SK-N-SH treated with all-trans-retinoic acid at 6 μM for 48 hours (cell line): ENCODE results near the gene ABHD2.

Experiments used
- ISL1 ChIP-seq: fragments of 250-450 bp; sonication (Bioruptor Pico); IDR thresholded peaks from 2 replicates; pipeline ENCODE4 v2.1.2; 2022; ENCODE audit warnings: mild to moderate bottlenecking, moderate library complexity
- TCF4 ChIP-seq: fragments of 250-450 bp; sonication (Bioruptor Pico); IDR thresholded peaks from 2 replicates; pipeline ENCODE4 v1.8.0; 2021; ENCODE audit warnings: mild to moderate bottlenecking, moderate library complexity, borderline replicate concordance
- TOX ChIP-seq: fragments of 250-450 bp; sonication (Bioruptor Pico); IDR thresholded peaks from 2 replicates; pipeline ENCODE4 v1.8.0; 2021; ENCODE audit warnings: mild to moderate bottlenecking, moderate library complexity, borderline replicate concordance
- TF ChIP-seq, protein P1 (sequence below): fragments of 250-450 bp; sonication (Bioruptor Pico); IDR thresholded peaks from 2 replicates; pipeline ENCODE4 v1.5.1; 2020; ENCODE audit warnings: low read depth, mild to moderate bottlenecking, moderate library complexity

DNA sequence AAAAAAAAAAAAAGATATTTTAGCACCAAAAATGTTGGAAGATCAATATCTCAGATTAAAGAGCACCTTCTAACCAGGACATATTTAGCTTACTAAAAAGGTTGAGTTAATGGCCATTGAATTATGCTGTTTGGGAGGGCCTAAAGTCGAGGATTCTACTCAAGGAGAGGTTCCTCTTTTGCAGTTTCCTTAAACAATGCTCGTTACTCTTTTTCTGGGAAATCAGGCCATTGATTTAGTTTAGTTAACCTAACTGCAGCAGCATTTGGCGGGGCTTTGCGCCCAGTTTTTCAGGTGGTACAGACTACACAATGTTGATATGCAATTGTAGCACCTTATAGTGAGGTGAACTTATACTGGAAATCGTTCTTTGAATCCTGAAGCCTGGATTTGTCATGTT is 6.8 kb downstream of the ABHD2 start:
- TF ChIP-seq TCF4 (CRISPR knock-in tag) (no peak), ISL1 (no peak), TOX (CRISPR knock-in tag) (no peak)
- TF ChIP-seq, protein P1, sequence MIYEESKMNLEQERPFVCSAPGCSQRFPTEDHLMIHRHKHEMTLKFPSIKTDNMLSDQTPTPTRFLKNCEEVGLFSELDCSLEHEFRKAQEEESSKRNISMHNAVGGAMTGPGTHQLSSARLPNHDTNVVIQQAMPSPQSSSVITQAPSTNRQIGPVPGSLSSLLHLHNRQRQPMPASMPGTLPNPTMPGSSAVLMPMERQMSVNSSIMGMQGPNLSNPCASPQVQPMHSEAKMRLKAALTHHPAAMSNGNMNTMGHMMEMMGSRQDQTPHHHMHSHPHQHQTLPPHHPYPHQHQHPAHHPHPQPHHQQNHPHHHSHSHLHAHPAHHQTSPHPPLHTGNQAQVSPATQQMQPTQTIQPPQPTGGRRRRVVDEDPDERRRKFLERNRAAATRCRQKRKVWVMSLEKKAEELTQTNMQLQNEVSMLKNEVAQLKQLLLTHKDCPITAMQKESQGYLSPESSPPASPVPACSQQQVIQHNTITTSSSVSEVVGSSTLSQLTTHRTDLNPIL (CRISPR knock-in tag) = no peak
